IMR-90 (cell line): ENCODE measurements around the gene ATP9B. TPM values are rescaled to one million over a fixed set of nuclear protein-coding genes. Genes with fewer than 3 reads are reported as not detected.

Source experiments
- ATAC-seq: fragments of 200-7000 bp; cut with Tn5 transposase; 2 replicates; pipeline ENCODE4 v1.9.1; 2020; ENCODE audit warnings: low read depth, mild to moderate bottlenecking, moderate library complexity
- BruUV-seq: library from RNA; stranded (reverse); fragments of 400-500 nt; replicated peaks from 2 replicates; lab custom pipeline; 2021; lab: Mats Ljungman, UMichigan
- CTCF ChIA-PET: fragments of 300-600 bp; formaldehyde crosslinking; extraction: SDS; loops from one replicate; lab custom pipeline; 2021; ENCODE audit warnings: antibody characterized with exemption; lab: Yijun Ruan, JAX
- POLR2A ChIA-PET: fragments of 300-600 bp; sonication (Branson Sonifier 250); formaldehyde crosslinking; loops from one replicate; lab custom pipeline; 2022; ENCODE audit warnings: antibody characterized with exemption; ENCODE audit not compliant: unreplicated experiment; lab: Charles Lee
- DNase-seq: peaks from one replicate; pipeline ENCODE4 v3.0.0; 2013
- H2AFZ ChIP-seq: replicated peaks from 2 replicates; pipeline ENCODE3; 2013; ENCODE audit warnings: low read length, mild to moderate bottlenecking; ENCODE audit not compliant: poor library complexity
- H2AK5ac ChIP-seq: 2 replicates; pipeline ENCODE4 v1.6.1; 2013; ENCODE audit warnings: low read depth, low read length, inconsistent platforms
- H2AK9ac ChIP-seq: replicated peaks from 2 replicates; pipeline ENCODE3; 2013; ENCODE audit warnings: mild to moderate bottlenecking, low read depth, low read length, moderate library complexity; ENCODE audit not compliant: poor library complexity
- H2BK120ac ChIP-seq: 2 replicates; pipeline ENCODE4 v1.6.1; 2013; ENCODE audit warnings: low read depth, low read length, inconsistent platforms
- H2BK15ac ChIP-seq: 3 replicates; pipeline ENCODE4 v1.6.1; 2013; ENCODE audit warnings: low read depth, low read length, inconsistent platforms
- H2BK20ac ChIP-seq: 2 replicates; pipeline ENCODE4 v1.6.1; 2013; ENCODE audit warnings: low read depth, mild to moderate bottlenecking, inconsistent platforms, low read length, moderate library complexity
- H2BK5ac ChIP-seq: 2 replicates; pipeline ENCODE4 v1.6.1; 2013; ENCODE audit warnings: mild to moderate bottlenecking, low read depth, low read length, inconsistent platforms; ENCODE audit not compliant: poor library complexity, severe bottlenecking
- H3K14ac ChIP-seq: replicated peaks from 2 replicates; pipeline ENCODE4 v1.6.1; 2013; ENCODE audit warnings: low read depth, low read length, inconsistent platforms
- H3K18ac ChIP-seq: 2 replicates; pipeline ENCODE4 v1.6.1; 2013; ENCODE audit warnings: low read depth, low read length, control low read depth
- H3K23ac ChIP-seq: 2 replicates; pipeline ENCODE4 v1.6.1; 2013; ENCODE audit warnings: low read depth, low read length, inconsistent platforms
- H3K27ac ChIP-seq: 2 replicates; pipeline ENCODE4 v1.5.1; 2013; ENCODE audit warnings: mild to moderate bottlenecking, control low read depth, low read length; ENCODE audit not compliant: insufficient read depth
- H3K27me3 ChIP-seq: 2 replicates; pipeline ENCODE4 v1.6.1; 2013; ENCODE audit warnings: low read length; ENCODE audit not compliant: control insufficient read depth, insufficient read depth
- H3K36me3 ChIP-seq: 2 replicates; pipeline ENCODE4 v1.6.1; 2013; ENCODE audit warnings: low read length, mixed read lengths; ENCODE audit not compliant: control insufficient read depth, insufficient read depth
- H3K4ac ChIP-seq: 2 replicates; pipeline ENCODE4 v1.6.1; 2013; ENCODE audit warnings: low read depth, low read length, inconsistent platforms
- H3K4me1 ChIP-seq: 2 replicates; pipeline ENCODE4 v1.6.1; 2013; ENCODE audit warnings: low read length, mixed read lengths; ENCODE audit not compliant: control insufficient read depth, insufficient read depth
- H3K4me2 ChIP-seq: 2 replicates; pipeline ENCODE4 v1.6.1; 2013; ENCODE audit warnings: low read depth, mild to moderate bottlenecking, control low read depth, low read length, moderate library complexity
- H3K4me3 ChIP-seq: 2 replicates; pipeline ENCODE4 v1.5.1; 2013; ENCODE audit warnings: low read depth, mild to moderate bottlenecking, control low read depth, low read length, moderate library complexity; ENCODE audit not compliant: insufficient read depth
- H3K56ac ChIP-seq: 2 replicates; pipeline ENCODE4 v1.6.1; 2013; ENCODE audit warnings: low read length, inconsistent platforms; ENCODE audit not compliant: insufficient read depth; ENCODE audit errors: extremely low read depth
- H3K79me1 ChIP-seq, 2 experiments: 2 replicates each; pipeline ENCODE4 v1.6.1; 2013; ENCODE audit warnings: low read length in 2 of 2, inconsistent platforms in 1 of 2, low read depth in 1 of 2
- H3K9ac ChIP-seq: 2 replicates; pipeline ENCODE4 v1.6.1; 2013; ENCODE audit warnings: low read depth, low read length, control low read depth
- H3K9me1 ChIP-seq: 2 replicates; pipeline ENCODE4 v1.6.1; 2013; ENCODE audit warnings: low read length, inconsistent platforms; ENCODE audit not compliant: insufficient read depth
- H3K9me3 ChIP-seq: 2 replicates; pipeline ENCODE4 v1.6.1; 2013; ENCODE audit warnings: low read length; ENCODE audit not compliant: control insufficient read depth, insufficient read depth
- H4K20me1 ChIP-seq: 2 replicates; pipeline ENCODE4 v1.6.1; 2013; ENCODE audit warnings: low read length, inconsistent platforms; ENCODE audit not compliant: insufficient read depth
- H4K5ac ChIP-seq: 2 replicates; pipeline ENCODE4 v1.6.1; 2013; ENCODE audit warnings: mild to moderate bottlenecking, low read depth, low read length, control low read depth
- H4K8ac ChIP-seq, 2 experiments: 2 replicates each; pipeline ENCODE4 v1.6.1; 2013; ENCODE audit warnings: low read depth in 2 of 2, low read length in 2 of 2, control low read depth in 1 of 2, inconsistent platforms in 1 of 2
- H4K91ac ChIP-seq: 2 replicates; pipeline ENCODE4 v1.6.1; 2013; ENCODE audit warnings: low read depth, low read length, inconsistent platforms; ENCODE audit not compliant: insufficient read depth
- BHLHE40 ChIP-seq: fragments of 150-350 bp; IDR thresholded peaks from 2 replicates; pipeline ENCODE4 v1.6.1; 2016; ENCODE audit warnings: mild to moderate bottlenecking, low read depth, low read length
- CEBPB ChIP-seq: IDR thresholded peaks from 2 replicates; pipeline ENCODE4 v1.6.1; 2012; ENCODE audit warnings: low read depth, low read length, improper control_type of control experiment
- MXI1 ChIP-seq: IDR thresholded peaks from 2 replicates; pipeline ENCODE4 v1.6.1; 2012; ENCODE audit warnings: low read depth, mild to moderate bottlenecking, low read length, moderate library complexity, borderline replicate concordance
- RCOR1 ChIP-seq: IDR thresholded peaks from 2 replicates; pipeline ENCODE4 v1.6.1; 2012; ENCODE audit warnings: mild to moderate bottlenecking, low read length, improper control_type of control experiment; ENCODE audit not compliant: insufficient replicate concordance
- WGBS, 2 experiments: methylation state at CpG; one replicate each; pipeline versions ENCODE4 v1.1.5 to v1.1.7; 2013; ENCODE audit warnings: missing lambda C conversion rate in 2 of 2; ENCODE audit not compliant: insufficient read length in 1 of 2; ENCODE audit errors: extremely low coverage in 2 of 2; 5-methylcytosine and 5-hydroxymethylcytosine counted together
- dilution Hi-C: fragments of 300-500 bp; cut with HindIII; formaldehyde crosslinking; loops from one replicate; pipeline ENCODE4 v1.14.3; 2018; ENCODE audit warnings: low sequenced_read_pairs; ENCODE audit not compliant: unreplicated experiment
- in situ Hi-C: fragments of 300-500 bp; cut with MboI; formaldehyde crosslinking; loops from 3 replicates; pipeline ENCODE4 v1.14.3; 2019; ENCODE audit warnings: low sequenced_read_pairs, inconsistent platforms, mixed read lengths
- intact Hi-C: fragments of 100-400 bp; cut with micrococcal nuclease; formaldehyde crosslinking; loops from 2 replicates; pipeline ENCODE4 v1.10.0; 2022
- polyA plus RNA-seq, 3 experiments: library from polyadenylated mRNA; depleted of rRNA; stranded (reverse); fragments of >200 nt; gene quantifications; 2 replicates each; pipeline ENCODE4 v1.2.3, GENCODE V29; 2012; ENCODE audit warnings: low replicate concordance in 1 of 3
- total RNA-seq: library from RNA; depleted of rRNA; stranded (reverse); fragments of >200 nt; gene quantifications from 2 replicates; pipeline ENCODE4 v1.2.3, GENCODE V29; 2012

ATP9B gene
- total and polyA plus RNA-seq, 2 of the 4 experiments (the other 2 are of a cell fraction) = 11.0 to 11.5 TPM

DNA sequence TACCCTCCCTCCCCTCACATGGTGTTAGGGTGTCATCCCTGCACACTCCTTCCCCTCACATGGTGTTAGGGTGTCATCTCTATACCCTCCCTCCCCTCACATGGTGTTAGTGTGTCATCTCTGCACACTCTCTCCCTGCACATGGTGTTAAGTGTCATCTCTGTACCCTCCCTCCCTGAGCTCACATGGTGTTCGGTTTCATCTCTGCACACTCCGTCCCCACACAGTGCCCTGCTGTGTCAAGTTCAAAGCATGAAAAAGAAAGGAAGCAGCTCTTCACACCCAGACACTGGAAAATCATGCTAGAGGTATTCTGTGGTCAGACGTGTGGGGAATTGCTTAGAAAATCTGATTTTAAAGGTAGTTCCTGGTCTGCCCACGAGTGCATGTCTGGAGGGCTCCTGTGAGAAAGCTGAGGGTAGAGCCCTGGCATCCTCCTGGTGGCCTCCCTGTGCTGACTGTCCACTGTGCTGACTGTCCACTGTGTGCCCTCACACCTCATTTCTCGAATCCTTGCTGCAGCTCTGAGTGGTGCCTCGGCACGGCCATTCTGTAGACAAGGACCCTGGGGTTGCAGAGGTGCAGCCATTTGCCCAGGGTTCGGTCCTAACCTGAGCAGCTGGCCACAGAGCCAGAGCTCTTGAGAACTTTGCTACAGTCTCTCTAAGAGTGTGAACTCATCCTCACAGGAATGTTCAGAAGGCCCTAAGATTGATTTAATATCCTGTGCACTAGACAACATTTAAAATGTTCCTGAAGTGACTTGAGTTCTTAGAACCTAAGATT lies 257.4 kb downstream of the ATP9B start:
- ChIA-PET POLR2A (no interaction called here), CTCF (no interaction called here)
- H2AFZ ChIP-seq = peak overlapping the region; percentile 50
- no peak overlapping the region for H3K4me2 ChIP-seq
- no peak overlapping the region for H3K23ac ChIP-seq
- H4K91ac ChIP-seq = no peak overlapping the region
- H3K4me1 ChIP-seq = peaks cover 2% of the 10 kb centered on the region; the same call in 1 of the 2 replicates
- H2BK15ac ChIP-seq = no peak overlapping the region
- no peaks in the 10 kb centered on the region; the same call in 1 of the 2 replicates for H4K20me1 ChIP-seq
- H2BK20ac ChIP-seq = no peak overlapping the region
- DNase-seq = peak; percentile 30
- intact Hi-C loops = no loop called here
- no peaks in the 10 kb centered on the region for H3K9me3 ChIP-seq
- no peak overlapping the region for H3K27ac ChIP-seq
- H3K56ac ChIP-seq = no peak overlapping the region
- H3K4ac ChIP-seq = no peak overlapping the region
- no peak overlapping the region for H2BK5ac ChIP-seq
- H3K27me3 ChIP-seq = no peaks in the 10 kb centered on the region
- TF ChIP-seq MXI1 (no peak), RCOR1 (no peak), CEBPB (no peak), BHLHE40 (peak; percentile 54)
- no peak overlapping the region for H3K9ac ChIP-seq
- no peaks in the 10 kb centered on the region for H3K79me1 ChIP-seq
- H4K8ac ChIP-seq = no peak overlapping the region
- no peak overlapping the region for H2BK120ac ChIP-seq
- no peak overlapping the region for H3K18ac ChIP-seq
- no peak overlapping the region for H2AK5ac ChIP-seq
- no peak overlapping the region for H3K4me3 ChIP-seq
- dilution Hi-C loops = no loop called here
- BruUV-seq = no TSS peak
- 56% methylated on average over 3 of the region's 8 CpGs; no CpG with 5 or more reads in 1 of the 2 experiments for WGBS, 2 experiments
- H3K14ac ChIP-seq = no peak overlapping the region
- peak; percentile 60 for ATAC-seq
- H2AK9ac ChIP-seq = no peak overlapping the region
- in situ Hi-C loops = no loop called here
- H3K9me1 ChIP-seq = peaks cover 10% of the 10 kb centered on the region; the same call in 1 of the 2 replicates
- H4K5ac ChIP-seq = no peak overlapping the region
- peaks cover 3% of the 10 kb centered on the region for H3K36me3 ChIP-seq
